UCSD-AML1 (cell line): ENCODE data around the gene SLC47A1.

Experiments used
- DNase-seq: peaks from one replicate; lab custom pipeline; 2025; ENCODE audit not compliant: unreplicated experiment; lab: John Stamatoyannopoulos, UW

The SLC47A1 gene

GRCh38 chr17:19590912-19591551 is 57.4 kb downstream of the SLC47A1 start:
- DNase-seq = no peak

GRCh38 chr17:19592316-19592715 is 58.7 kb downstream of the SLC47A1 start:
- DNase-seq = no peak

- no peak for DNase-seq
Observed at GRCh38 chr17:19596869-19597268, 63.2 kb downstream of the SLC47A1 start.

- DNase-seq = no peak
Observed at GRCh38 chr17:19610311-19610710, 76.7 kb downstream of the SLC47A1 start.

- no peak for DNase-seq
Observed at GRCh38 chr17:19610879-19611278, 77.2 kb downstream of the SLC47A1 start.

- DNase-seq = no peak
Observed at GRCh38 chr17:19613979-19614378, 80.3 kb downstream of the SLC47A1 start.

- no peak for DNase-seq
Observed at GRCh38 chr17:19614900-19615299, 81.2 kb downstream of the SLC47A1 start.

- no peak for DNase-seq
Observed at GRCh38 chr17:19618015-19618414, 84.4 kb downstream of the SLC47A1 start.

- no peak for DNase-seq
Observed at GRCh38 chr17:19619705-19620325, 86.2 kb downstream of the SLC47A1 start.

GRCh38 chr17:19621697-19622096 is 88.0 kb downstream of the SLC47A1 start:
- no peak for DNase-seq

- no peak for DNase-seq
Observed at GRCh38 chr17:19626079-19626478, 92.4 kb downstream of the SLC47A1 start.
